ENCODE measurements around the gene FYB2.

FYB2 gene

GRCh38 chr1:56819387-56819899, at the start of gene FYB2:
TSS of gene FYB2 (minus strand) at chr1:56819404. CDS start at chr1:56819290, 114 bp downstream.
- DNase-seq (ENCODE audit: low read depth) = no peak
- H3K4me3 ChIP-seq (ENCODE audit: low read depth, low read length) = no peak within 1 kb of the TSS
- TF ChIP-seq, protein P1, sequence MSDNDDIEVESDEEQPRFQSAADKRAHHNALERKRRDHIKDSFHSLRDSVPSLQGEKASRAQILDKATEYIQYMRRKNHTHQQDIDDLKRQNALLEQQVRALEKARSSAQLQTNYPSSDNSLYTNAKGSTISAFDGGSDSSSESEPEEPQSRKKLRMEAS (IDR thresholded peaks at IDR 0.05; ENCODE audit: low read depth, low read length) = no peak
- TF ChIP-seq POLR2A (IDR thresholded peaks at IDR 0.05; ENCODE audit: extremely low read depth, insufficient read length) (no peak), MYC (IDR thresholded peaks at IDR 0.05; ENCODE audit: low read depth, low read length) (no peak)
- TF ChIP-seq, protein P2, sequence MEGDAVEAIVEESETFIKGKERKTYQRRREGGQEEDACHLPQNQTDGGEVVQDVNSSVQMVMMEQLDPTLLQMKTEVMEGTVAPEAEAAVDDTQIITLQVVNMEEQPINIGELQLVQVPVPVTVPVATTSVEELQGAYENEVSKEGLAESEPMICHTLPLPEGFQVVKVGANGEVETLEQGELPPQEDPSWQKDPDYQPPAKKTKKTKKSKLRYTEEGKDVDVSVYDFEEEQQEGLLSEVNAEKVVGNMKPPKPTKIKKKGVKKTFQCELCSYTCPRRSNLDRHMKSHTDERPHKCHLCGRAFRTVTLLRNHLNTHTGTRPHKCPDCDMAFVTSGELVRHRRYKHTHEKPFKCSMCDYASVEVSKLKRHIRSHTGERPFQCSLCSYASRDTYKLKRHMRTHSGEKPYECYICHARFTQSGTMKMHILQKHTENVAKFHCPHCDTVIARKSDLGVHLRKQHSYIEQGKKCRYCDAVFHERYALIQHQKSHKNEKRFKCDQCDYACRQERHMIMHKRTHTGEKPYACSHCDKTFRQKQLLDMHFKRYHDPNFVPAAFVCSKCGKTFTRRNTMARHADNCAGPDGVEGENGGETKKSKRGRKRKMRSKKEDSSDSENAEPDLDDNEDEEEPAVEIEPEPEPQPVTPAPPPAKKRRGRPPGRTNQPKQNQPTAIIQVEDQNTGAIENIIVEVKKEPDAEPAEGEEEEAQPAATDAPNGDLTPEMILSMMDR (IDR thresholded peaks at IDR 0.05; ENCODE audit: low read depth, low read length) = no peak

GRCh38 chr1:56868761-56869160, 49.6 kb upstream of the FYB2 start:
- TF ChIP-seq MYC (IDR thresholded peaks at IDR 0.05; ENCODE audit: low read depth, low read length) = no peak
- TF ChIP-seq POLR2A (IDR thresholded peaks at IDR 0.05; ENCODE audit: extremely low read depth, insufficient read length) = no peak
- TF ChIP-seq, protein P1 (IDR thresholded peaks at IDR 0.05; ENCODE audit: low read depth, low read length) = no peak
- TF ChIP-seq, protein P2 (IDR thresholded peaks at IDR 0.05; ENCODE audit: low read depth, low read length) = no peak
- no peak overlapping the region for H3K4me3 ChIP-seq (ENCODE audit: low read depth, low read length)
- no peak for DNase-seq (ENCODE audit: low read depth)

DNA sequence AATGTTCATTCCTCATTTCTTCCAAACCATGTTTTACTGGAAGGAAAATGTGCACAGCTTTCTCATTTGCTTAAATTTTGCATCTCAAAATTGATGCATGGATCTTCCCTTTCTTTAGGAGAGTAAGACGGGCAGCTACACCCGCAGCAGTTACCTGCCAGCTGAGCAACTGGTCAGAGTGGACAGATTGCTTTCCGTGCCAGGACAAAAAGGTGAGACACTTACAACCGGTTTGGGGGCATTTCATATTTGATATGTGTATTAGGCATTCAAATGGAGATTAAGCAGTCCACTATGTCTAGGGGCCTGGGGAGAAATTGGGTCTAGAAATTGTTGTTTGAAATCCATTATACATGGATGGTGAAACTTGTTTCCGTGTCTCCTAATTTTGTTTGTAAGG, 48.3 kb upstream of the FYB2 start:
- TF ChIP-seq, protein P1 (IDR thresholded peaks at IDR 0.05; ENCODE audit: low read depth, low read length) = no peak
- TF ChIP-seq POLR2A (IDR thresholded peaks at IDR 0.05; ENCODE audit: extremely low read depth, insufficient read length) (no peak), MYC (IDR thresholded peaks at IDR 0.05; ENCODE audit: low read depth, low read length) (no peak)
- TF ChIP-seq, protein P2 (IDR thresholded peaks at IDR 0.05; ENCODE audit: low read depth, low read length) = no peak
- no peak overlapping the region for H3K4me3 ChIP-seq (ENCODE audit: low read depth, low read length)
- DNase-seq (ENCODE audit: low read depth) = no peak

DNA sequence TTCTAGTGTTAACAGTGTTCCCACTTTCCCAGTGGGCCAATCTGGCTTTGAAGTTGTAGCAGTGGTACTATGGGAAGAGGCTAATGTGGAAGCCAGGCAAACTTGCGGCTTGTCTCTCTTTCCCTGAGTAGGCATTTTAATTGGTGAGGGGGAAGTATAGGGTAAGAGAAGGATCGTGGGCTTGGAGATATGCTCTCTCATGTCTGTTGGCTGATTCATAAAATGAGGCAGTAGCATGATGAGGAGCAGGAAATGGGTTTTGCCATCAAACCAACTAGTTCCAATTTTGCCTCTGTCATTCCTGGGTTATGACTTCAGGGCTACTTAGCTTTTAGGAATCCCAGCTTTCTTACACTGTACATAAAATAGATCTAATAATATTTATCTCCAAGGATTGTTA, 47.5 kb upstream of the FYB2 start:
- no peak for TF ChIP-seq POLR2A (IDR thresholded peaks at IDR 0.05; ENCODE audit: extremely low read depth, insufficient read length)
- TF ChIP-seq, protein P1 (IDR thresholded peaks at IDR 0.05; ENCODE audit: low read depth, low read length) = no peak
- no peak for DNase-seq (ENCODE audit: low read depth)
- no peak overlapping the region for H3K4me3 ChIP-seq (ENCODE audit: low read depth, low read length)

DNA sequence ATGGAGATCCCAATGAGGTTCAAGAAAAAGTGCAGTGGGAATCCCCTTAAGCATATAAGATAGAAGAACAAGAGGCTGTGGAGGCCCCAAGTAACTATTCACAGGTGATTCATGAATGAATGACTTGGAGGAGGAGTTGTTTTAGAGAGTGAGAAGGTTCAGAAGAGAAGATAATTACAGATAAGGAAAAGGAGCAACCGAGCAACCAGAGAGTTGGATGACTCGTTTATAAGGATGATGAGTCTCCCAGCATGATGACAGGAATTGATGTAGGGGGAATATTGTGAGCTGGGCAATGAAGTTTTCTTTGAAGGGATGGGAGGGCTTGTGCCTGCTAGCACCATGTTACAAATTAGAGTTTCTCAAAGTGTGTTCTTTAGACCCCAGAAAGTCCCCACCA, 45.2 kb upstream of the FYB2 start:
- no peak for TF ChIP-seq MYC (IDR thresholded peaks at IDR 0.05; ENCODE audit: low read depth, low read length)
- TF ChIP-seq, protein P1 (IDR thresholded peaks at IDR 0.05; ENCODE audit: low read depth, low read length) = no peak
- TF ChIP-seq, protein P2 (IDR thresholded peaks at IDR 0.05; ENCODE audit: low read depth, low read length) = no peak
- TF ChIP-seq POLR2A (IDR thresholded peaks at IDR 0.05; ENCODE audit: extremely low read depth, insufficient read length) = no peak
- no peak overlapping the region for H3K4me3 ChIP-seq (ENCODE audit: low read depth, low read length)
- DNase-seq (ENCODE audit: low read depth) = no peak

DNA sequence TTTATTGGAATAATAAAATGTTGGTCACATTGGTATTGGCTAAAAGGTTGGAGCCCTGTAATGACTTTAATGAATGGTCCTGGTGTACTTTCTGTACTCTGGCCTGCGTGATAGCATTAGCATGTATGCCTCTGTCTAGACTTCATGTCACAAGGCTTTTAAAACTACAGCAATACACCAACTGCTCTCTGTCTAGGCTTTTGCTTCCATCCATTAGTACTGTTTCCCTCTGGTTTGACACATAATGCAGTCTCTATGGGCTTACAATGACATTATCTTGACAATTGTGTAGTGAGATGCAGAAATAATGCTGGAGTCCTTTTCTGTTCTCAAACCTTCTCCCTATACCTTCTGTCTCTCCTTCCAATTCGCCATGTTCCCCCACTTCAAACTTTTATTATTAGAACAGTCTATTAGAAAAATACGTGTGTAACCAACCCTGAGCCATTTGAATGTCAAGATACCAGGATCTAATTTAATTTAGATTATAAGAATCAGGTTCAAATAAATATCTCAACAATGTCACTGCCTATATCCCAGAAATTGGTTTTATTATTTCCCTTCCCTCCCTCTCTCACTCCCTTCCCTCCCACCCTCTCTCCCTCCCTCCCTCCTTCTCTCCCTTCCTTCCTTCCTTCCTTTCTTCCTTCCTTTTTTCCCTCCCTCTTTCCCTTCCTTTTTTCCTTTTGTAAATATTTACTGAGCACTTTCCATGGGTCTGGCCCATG, 44.2 kb upstream of the FYB2 start:
- DNase-seq (ENCODE audit: low read depth) = no peak
- no peak for TF ChIP-seq POLR2A (IDR thresholded peaks at IDR 0.05; ENCODE audit: extremely low read depth, insufficient read length)
- no peak for TF ChIP-seq MYC (IDR thresholded peaks at IDR 0.05; ENCODE audit: low read depth, low read length)
- TF ChIP-seq, protein P1 (IDR thresholded peaks at IDR 0.05; ENCODE audit: low read depth, low read length) = no peak
- TF ChIP-seq, protein P2 (IDR thresholded peaks at IDR 0.05; ENCODE audit: low read depth, low read length) = no peak
- no peak overlapping the region for H3K4me3 ChIP-seq (ENCODE audit: low read depth, low read length)
